Measurements from ENCODE around the gene PCDH9. TPM values are rescaled to one million over a fixed set of nuclear protein-coding genes. Genes with fewer than 3 reads are reported as not detected.

PCDH9 gene
- total RNA-seq, 2 donors from 2014 or later = 0.44 to 1.0 TPM

DNA sequence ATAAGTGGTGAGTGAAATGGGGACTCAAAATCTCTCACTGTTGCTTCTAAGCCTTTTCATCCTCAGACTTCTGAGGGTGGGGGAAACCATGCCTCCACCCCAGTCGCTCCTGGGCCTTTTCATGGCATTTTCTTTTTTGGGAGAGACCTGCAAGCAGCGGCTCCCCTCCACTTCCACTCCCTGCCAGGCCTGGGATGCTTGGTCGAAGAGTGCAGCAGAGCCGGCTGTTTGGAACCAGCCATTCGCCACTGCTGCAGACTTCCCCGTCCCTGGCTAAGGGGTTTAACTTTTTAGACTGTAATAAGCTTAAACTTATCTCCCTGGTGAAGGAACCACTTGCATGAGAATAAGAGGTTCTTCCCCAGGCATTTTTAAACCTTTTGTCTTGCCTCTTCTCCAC, 617.2 kb downstream of the PCDH9 start:
- no peak overlapping the region for H3K4me3 ChIP-seq
- no peaks in the 10 kb centered on the region for H3K9me3 ChIP-seq
- H3K36me3 ChIP-seq = no peaks in the 10 kb centered on the region
- intact Hi-C loops (cut with DNase I) = no loop called here
- no peaks in the 10 kb centered on the region for H3K27me3 ChIP-seq
- TF ChIP-seq, protein P1, sequence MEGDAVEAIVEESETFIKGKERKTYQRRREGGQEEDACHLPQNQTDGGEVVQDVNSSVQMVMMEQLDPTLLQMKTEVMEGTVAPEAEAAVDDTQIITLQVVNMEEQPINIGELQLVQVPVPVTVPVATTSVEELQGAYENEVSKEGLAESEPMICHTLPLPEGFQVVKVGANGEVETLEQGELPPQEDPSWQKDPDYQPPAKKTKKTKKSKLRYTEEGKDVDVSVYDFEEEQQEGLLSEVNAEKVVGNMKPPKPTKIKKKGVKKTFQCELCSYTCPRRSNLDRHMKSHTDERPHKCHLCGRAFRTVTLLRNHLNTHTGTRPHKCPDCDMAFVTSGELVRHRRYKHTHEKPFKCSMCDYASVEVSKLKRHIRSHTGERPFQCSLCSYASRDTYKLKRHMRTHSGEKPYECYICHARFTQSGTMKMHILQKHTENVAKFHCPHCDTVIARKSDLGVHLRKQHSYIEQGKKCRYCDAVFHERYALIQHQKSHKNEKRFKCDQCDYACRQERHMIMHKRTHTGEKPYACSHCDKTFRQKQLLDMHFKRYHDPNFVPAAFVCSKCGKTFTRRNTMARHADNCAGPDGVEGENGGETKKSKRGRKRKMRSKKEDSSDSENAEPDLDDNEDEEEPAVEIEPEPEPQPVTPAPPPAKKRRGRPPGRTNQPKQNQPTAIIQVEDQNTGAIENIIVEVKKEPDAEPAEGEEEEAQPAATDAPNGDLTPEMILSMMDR (IDR thresholded peaks at IDR 0.05) = no peak
- no peak for DNase-seq
- H3K4me1 ChIP-seq = no peaks in the 10 kb centered on the region
- no peak overlapping the region for H3K9ac ChIP-seq (ENCODE audit: low read depth in 2 of 2, low read length in 2 of 2)
- H3K27ac ChIP-seq = no peak overlapping the region

DNA sequence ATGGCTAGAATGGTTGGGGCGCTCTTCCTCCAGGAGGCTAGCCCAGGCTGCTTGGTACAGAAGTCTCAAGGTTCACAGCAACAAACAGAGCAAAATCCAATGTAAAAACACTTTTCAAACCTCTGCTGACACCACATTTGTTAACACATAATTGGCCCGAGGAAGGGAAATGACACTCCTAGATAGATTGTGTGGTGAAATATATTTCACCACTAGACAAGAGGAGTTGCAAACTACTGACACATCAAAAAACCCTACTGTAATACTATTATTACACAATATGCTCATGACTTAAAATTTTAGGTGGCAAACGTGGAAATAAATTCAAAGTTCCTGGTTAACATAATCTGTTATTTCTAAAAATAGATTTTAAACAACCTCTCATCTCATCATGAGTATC, 643.6 kb downstream of the PCDH9 start:
- TF ChIP-seq, protein P1 (IDR thresholded peaks at IDR 0.05) = no peak
- no peak for DNase-seq
- intact Hi-C loops (cut with DNase I) = no loop called here
- no peaks in the 10 kb centered on the region for H3K4me1 ChIP-seq
- H3K4me3 ChIP-seq = no peak overlapping the region
- no peak overlapping the region for H3K9ac ChIP-seq (ENCODE audit: low read depth in 2 of 2, low read length in 2 of 2)
- H3K27me3 ChIP-seq = no peaks in the 10 kb centered on the region
- no peaks in the 10 kb centered on the region for H3K9me3 ChIP-seq
- no peaks in the 10 kb centered on the region for H3K36me3 ChIP-seq
- H3K27ac ChIP-seq = no peak overlapping the region

DNA sequence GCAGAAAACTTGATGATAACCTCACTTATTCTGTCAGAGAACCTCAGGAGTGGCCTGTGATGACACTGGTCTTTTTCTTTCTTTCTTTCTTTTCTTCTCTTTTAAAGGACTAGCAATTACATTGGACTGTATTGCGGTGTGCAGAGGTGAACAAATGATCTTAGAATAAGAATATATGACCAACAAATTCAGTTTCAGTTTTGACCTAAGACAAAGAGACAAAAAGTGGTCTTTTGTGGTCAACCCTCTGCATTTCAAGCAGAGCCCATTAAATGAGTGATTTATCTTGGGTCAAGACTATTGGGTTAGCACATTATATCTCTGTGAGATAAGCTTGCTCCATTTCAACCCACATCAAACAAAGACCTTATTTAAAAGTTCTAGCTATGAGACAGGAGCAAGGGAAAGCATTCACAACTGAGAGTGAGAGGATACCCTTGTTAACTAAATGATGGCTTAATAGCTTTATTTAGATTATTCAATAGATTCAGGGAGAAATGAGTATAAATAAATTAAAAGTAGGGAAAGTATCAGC, 644.4 kb downstream of the PCDH9 start:
- H3K9ac ChIP-seq (ENCODE audit: low read depth in 2 of 2, low read length in 2 of 2) = no peak overlapping the region
- DNase-seq = no peak
- H3K36me3 ChIP-seq = no peaks in the 10 kb centered on the region
- no peaks in the 10 kb centered on the region for H3K27me3 ChIP-seq
- intact Hi-C loops (cut with DNase I) = no loop called here
- TF ChIP-seq, protein P1 (IDR thresholded peaks at IDR 0.05) = no peak
- no peak overlapping the region for H3K27ac ChIP-seq
- no peak overlapping the region for H3K4me3 ChIP-seq
- no peaks in the 10 kb centered on the region for H3K4me1 ChIP-seq
- no peaks in the 10 kb centered on the region for H3K9me3 ChIP-seq

DNA sequence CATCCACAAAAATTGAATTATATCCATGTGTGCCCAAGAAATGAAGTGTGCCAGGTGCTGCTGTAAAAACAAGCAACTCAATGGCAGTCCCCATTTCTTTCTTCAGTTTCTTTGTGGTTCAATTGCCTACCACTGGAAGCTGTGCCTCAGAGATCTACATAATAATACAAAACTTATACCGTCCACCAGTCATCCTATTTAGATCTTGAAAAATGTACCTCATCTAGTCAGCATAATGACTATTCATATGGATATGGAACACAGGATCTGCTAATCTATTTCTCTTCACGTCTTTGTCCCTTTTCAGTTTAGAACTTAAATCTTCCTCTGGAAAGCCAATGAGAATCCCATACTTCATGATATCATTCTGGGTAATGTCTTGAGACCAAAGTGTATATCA, 648.5 kb downstream of the PCDH9 start:
- Histone ChIP-seq H3K27me3 (no peaks in the 10 kb centered on the region), H3K4me1 (no peaks in the 10 kb centered on the region), H3K4me3 (no peak overlapping the region), H3K36me3 (no peaks in the 10 kb centered on the region), H3K9me3 (no peaks in the 10 kb centered on the region), H3K9ac (ENCODE audit: low read depth in 2 of 2, low read length in 2 of 2) (no peak overlapping the region), H3K27ac (no peak overlapping the region)
- intact Hi-C loops (cut with DNase I) = no loop called here
- TF ChIP-seq, protein P1 (IDR thresholded peaks at IDR 0.05) = no peak
- no peak for DNase-seq

DNA sequence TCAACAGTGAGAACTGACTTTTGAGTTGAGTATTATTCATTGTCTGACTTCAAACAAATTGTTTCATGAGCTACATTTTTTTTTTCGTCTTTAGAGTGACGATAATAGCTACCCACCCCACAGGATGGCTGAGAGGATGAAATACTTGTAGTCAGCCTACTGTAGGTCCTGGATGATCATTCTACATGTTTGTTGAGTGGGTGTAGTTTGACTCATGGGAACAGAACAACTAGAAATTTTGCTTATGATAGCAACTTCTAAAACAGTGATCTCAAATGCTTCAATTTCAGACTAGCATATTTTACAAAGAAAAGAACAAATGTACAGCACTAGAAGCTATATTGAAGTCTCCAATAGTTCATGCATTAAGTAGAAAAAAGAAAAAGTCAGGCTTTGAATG, 651.8 kb downstream of the PCDH9 start:
- Histone ChIP-seq H3K9ac (ENCODE audit: low read depth in 2 of 2, low read length in 2 of 2) (no peak overlapping the region), H3K36me3 (no peaks in the 10 kb centered on the region), H3K9me3 (no peaks in the 10 kb centered on the region), H3K4me1 (no peaks in the 10 kb centered on the region), H3K27ac (no peak overlapping the region), H3K27me3 (no peaks in the 10 kb centered on the region), H3K4me3 (no peak overlapping the region)
- TF ChIP-seq, protein P1 (IDR thresholded peaks at IDR 0.05) = no peak
- no peak for DNase-seq
- intact Hi-C loops (cut with DNase I) = no loop called here
